OCI-LY7 (cell line): ENCODE measurements around the gene C9orf40. TPM values are rescaled to one million over a fixed set of nuclear protein-coding genes. Genes with fewer than 3 reads are reported as not detected.

Experiments used
- BruUV-seq: library from RNA; stranded (reverse); fragments of 400-500 nt; replicated peaks from 2 replicates; lab custom pipeline; 2021; lab: Mats Ljungman, UMichigan
- CTCF ChIA-PET: fragments of 300-600 bp; sonication (Branson Sonifier 250); formaldehyde crosslinking; loops from one replicate; lab custom pipeline; 2022; ENCODE audit warnings: antibody characterized with exemption; ENCODE audit not compliant: unreplicated experiment; lab: Charles Lee
- POLR2A ChIA-PET: fragments of 300-600 bp; sonication (Branson Sonifier 250); formaldehyde crosslinking; loops from one replicate; lab custom pipeline; 2022; ENCODE audit warnings: antibody characterized with exemption; lab: Charles Lee
- DNase-seq: peaks from one replicate; pipeline ENCODE4 v3.0.0-alpha.2; 2015; ENCODE audit warnings: low spot score
- H2AFZ ChIP-seq: fragments of 200-600 bp; sonication (generic), shearing (Covaris generic); 2 replicates; pipeline ENCODE4 v1.6.1; 2014; ENCODE audit warnings: mild to moderate bottlenecking, antibody characterized with exemption, low read length, moderate library complexity
- H3K27ac ChIP-seq: fragments of 200-600 bp; sonication (generic); 2 replicates; pipeline ENCODE4 v1.5.1; 2014; ENCODE audit warnings: mixed run types, low read depth, mild to moderate bottlenecking, moderate library complexity, low read length, inconsistent platforms; ENCODE audit not compliant: poor library complexity, severe bottlenecking
- H3K36me3 ChIP-seq: fragments of 200-600 bp; sonication (generic); 2 replicates; pipeline ENCODE4 v1.6.1; 2014; ENCODE audit warnings: mild to moderate bottlenecking, antibody characterized with exemption, low read length, moderate library complexity, mixed read lengths; ENCODE audit not compliant: insufficient read depth
- H3K4me1 ChIP-seq: fragments of 200-600 bp; sonication (generic); 2 replicates; pipeline ENCODE4 v1.5.1; 2014; ENCODE audit warnings: mild to moderate bottlenecking, low read length; ENCODE audit not compliant: insufficient read depth, poor library complexity, severe bottlenecking
- H3K4me2 ChIP-seq: fragments of 200-600 bp; sonication (generic); 2 replicates; pipeline ENCODE4 v1.6.1; 2014; ENCODE audit warnings: mild to moderate bottlenecking, low read length
- H3K4me3 ChIP-seq: fragments of 200-600 bp; sonication (generic); 2 replicates; pipeline ENCODE4 v1.5.1; 2014; ENCODE audit warnings: mild to moderate bottlenecking, low read depth, low read length; ENCODE audit not compliant: poor library complexity, severe bottlenecking
- H3K79me2 ChIP-seq: fragments of 200-600 bp; sonication (generic); 2 replicates; pipeline ENCODE4 v1.6.1; 2016; ENCODE audit warnings: low read depth, mild to moderate bottlenecking, low read length, moderate library complexity, mixed read lengths; ENCODE audit not compliant: insufficient read depth
- H3K9me2 ChIP-seq: fragments of 200-600 bp; sonication (generic); 2 replicates; pipeline ENCODE4 v1.6.1; 2016; ENCODE audit warnings: mild to moderate bottlenecking, low read length, mixed read lengths; ENCODE audit not compliant: insufficient read depth
- H3K9me3 ChIP-seq: fragments of 200-600 bp; sonication (generic); 2 replicates; pipeline ENCODE4 v1.6.1; 2014; ENCODE audit warnings: mild to moderate bottlenecking, mixed run types, low read length, mixed read lengths
- H4K20me1 ChIP-seq: fragments of 200-600 bp; sonication (generic); 2 replicates; pipeline ENCODE4 v1.6.1; 2014; ENCODE audit warnings: mild to moderate bottlenecking, antibody characterized with exemption, low read length, moderate library complexity, mixed read lengths; ENCODE audit not compliant: insufficient read depth
- EZH2phosphoT487 ChIP-seq: fragments of 200-600 bp; sonication (generic); IDR thresholded peaks from 2 replicates; pipeline ENCODE4 v1.6.1; 2018; ENCODE audit warnings: low read depth, borderline replicate concordance, mild to moderate bottlenecking, mixed run types, antibody characterized with exemption, low read length, moderate library complexity, mixed read lengths
- intact Hi-C: fragments of 100-400 bp; cut with micrococcal nuclease; formaldehyde crosslinking; loops from one replicate; pipeline ENCODE4 v1.10.0; 2022; ENCODE audit not compliant: unreplicated experiment
- total RNA-seq, 2 experiments: library from RNA; depleted of rRNA in 1 of 2; stranded (reverse); fragments of >200 nt in 1 of 2; shearing (Covaris generic) in 1 of 2; gene quantifications; 2 replicates each; pipeline ENCODE4 v1.2.3, GENCODE V29; 2014 to 2022
- TF ChIP-seq, protein P1 (sequence below): fragments of 200-600 bp; sonication (generic); conservative IDR thresholded peaks from 2 replicates; pipeline ENCODE4 v1.5.1; 2014; ENCODE audit warnings: mild to moderate bottlenecking, antibody characterized with exemption, low read length, moderate library complexity, mixed read lengths

The C9orf40 gene
- total RNA-seq, 2 experiments from 2014 or later, result 19.8 to 41.3 TPM

DNA sequence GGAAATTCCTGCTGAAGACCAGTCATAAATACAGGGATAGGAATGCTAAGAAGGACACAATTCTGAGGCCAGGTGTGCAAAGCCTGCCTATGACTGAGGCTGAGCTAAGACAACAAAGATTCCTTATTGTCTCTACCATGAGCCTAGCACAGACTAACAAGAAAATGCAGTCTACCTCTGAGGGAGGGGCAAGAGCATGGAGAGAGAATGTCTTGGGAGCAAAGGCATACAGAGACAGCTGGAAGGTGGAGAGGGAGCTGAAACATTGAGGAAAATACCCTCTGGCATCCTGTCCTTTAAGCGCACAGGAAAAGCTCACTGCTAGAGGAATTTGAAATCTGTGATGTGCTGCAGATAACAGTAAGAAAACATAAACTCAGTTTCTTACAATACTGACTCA, 8.8 kb upstream of the C9orf40 start:
- Histone ChIP-seq H2AFZ (no peak overlapping the region), H3K27ac (no peak overlapping the region), H3K4me3 (no peak overlapping the region), H3K4me2 (no peak overlapping the region), H3K9me2 (no peaks in the 10 kb centered on the region), H3K9me3 (peaks cover 20% of the 10 kb centered on the region), H4K20me1 (no peaks in the 10 kb centered on the region), H3K4me1 (no peaks in the 10 kb centered on the region), H3K79me2 (no peaks in the 10 kb centered on the region), H3K36me3 (peaks cover 31% of the 10 kb centered on the region)
- intact Hi-C loops, result no loop called here
- TF ChIP-seq EZH2phosphoT487, result no peak
- TF ChIP-seq, protein P1, sequence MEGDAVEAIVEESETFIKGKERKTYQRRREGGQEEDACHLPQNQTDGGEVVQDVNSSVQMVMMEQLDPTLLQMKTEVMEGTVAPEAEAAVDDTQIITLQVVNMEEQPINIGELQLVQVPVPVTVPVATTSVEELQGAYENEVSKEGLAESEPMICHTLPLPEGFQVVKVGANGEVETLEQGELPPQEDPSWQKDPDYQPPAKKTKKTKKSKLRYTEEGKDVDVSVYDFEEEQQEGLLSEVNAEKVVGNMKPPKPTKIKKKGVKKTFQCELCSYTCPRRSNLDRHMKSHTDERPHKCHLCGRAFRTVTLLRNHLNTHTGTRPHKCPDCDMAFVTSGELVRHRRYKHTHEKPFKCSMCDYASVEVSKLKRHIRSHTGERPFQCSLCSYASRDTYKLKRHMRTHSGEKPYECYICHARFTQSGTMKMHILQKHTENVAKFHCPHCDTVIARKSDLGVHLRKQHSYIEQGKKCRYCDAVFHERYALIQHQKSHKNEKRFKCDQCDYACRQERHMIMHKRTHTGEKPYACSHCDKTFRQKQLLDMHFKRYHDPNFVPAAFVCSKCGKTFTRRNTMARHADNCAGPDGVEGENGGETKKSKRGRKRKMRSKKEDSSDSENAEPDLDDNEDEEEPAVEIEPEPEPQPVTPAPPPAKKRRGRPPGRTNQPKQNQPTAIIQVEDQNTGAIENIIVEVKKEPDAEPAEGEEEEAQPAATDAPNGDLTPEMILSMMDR, result no peak
- CTCF ChIA-PET, result no interaction called here
- POLR2A ChIA-PET, result interaction anchor here (0.6 kb wide), 1 partner anchor 112 kb away, joined by 4 read pairs; no protein-coding TSS in a partner anchor
- BruUV-seq, result no TSS peak
- DNase-seq, result no peak

DNA sequence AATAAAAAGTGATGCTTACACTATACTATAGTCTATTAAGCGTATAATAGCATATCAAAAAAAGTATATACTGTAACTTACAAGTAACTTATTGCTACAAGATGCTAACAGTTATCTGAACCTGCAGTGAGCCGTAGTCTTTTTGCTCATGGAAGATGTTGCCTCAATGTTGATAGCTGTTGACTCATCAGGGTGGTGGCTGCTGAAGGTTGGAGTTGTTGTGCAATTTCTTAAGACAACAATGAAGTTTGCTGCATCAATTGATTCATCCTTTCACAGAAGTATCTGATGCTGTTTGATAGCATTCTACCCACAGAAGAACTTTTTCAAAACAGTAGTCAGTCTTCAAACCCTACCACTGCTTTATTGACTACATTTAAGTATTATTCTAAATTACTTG, 7.8 kb upstream of the C9orf40 start:
- no TSS peak for BruUV-seq
- H2AFZ ChIP-seq, result no peak overlapping the region
- H3K4me1 ChIP-seq, result no peaks in the 10 kb centered on the region
- no peak overlapping the region for H3K27ac ChIP-seq
- no peak overlapping the region for H3K4me3 ChIP-seq
- no peaks in the 10 kb centered on the region for H3K9me2 ChIP-seq
- H3K36me3 ChIP-seq, result peaks cover 31% of the 10 kb centered on the region
- no peak overlapping the region for H3K4me2 ChIP-seq
- no peaks in the 10 kb centered on the region for H4K20me1 ChIP-seq
- TF ChIP-seq, protein P1, result no peak
- TF ChIP-seq EZH2phosphoT487, result no peak
- ChIA-PET CTCF (no interaction called here), POLR2A (interaction anchor here (0.8 kb wide), 1 partner anchor 67 kb away, joined by 3 read pairs; the partner anchor contains the start of gene CARNMT1)
- H3K79me2 ChIP-seq, result no peaks in the 10 kb centered on the region
- H3K9me3 ChIP-seq, result peaks cover 20% of the 10 kb centered on the region
- no peak for DNase-seq
- intact Hi-C loops, result no loop called here

DNA sequence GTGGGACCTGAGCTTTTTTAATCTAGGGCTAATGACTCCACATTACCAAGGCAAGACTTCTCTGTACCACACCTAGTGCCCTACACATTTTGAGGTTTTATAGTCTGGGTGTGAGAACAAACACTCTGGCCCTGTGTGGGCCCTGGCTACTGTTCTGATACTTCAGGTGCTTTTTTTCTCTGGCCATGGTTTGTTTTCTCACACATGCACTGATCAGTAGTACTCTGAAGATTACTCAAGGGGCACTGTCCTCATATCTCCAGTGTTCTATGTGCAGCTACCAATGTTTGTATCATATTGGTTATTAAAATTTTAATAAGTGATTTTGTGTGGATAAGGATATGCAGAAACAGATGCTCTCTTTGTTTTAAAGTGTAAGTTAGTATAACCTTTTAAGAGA, 5.9 kb upstream of the C9orf40 start:
- TF ChIP-seq EZH2phosphoT487, result no peak
- TF ChIP-seq, protein P1, result no peak
- no TSS peak for BruUV-seq
- Histone ChIP-seq H3K4me2 (no peak overlapping the region), H4K20me1 (no peaks in the 10 kb centered on the region), H3K4me1 (peaks cover 8% of the 10 kb centered on the region), H3K4me3 (no peak overlapping the region), H3K36me3 (peaks cover 28% of the 10 kb centered on the region), H3K79me2 (peaks cover 12% of the 10 kb centered on the region; the same call in 1 of the 2 replicates), H3K9me2 (no peaks in the 10 kb centered on the region), H3K9me3 (peaks cover 20% of the 10 kb centered on the region), H2AFZ (no peak overlapping the region), H3K27ac (no peak overlapping the region)
- CTCF ChIA-PET, result no interaction called here
- no peak for DNase-seq
- intact Hi-C loops, result loop anchor here (10.0 kb wide), 1 partner anchor 1436 kb away; the partner anchor contains the start of gene RFK
- POLR2A ChIA-PET, result no interaction called here
